Smooth muscle cell (in vitro differentiated cells): ENCODE measurements around the gene PON3. TPM values are rescaled to one million over a fixed set of nuclear protein-coding genes. Genes with fewer than 3 reads are reported as not detected.

Experiments
- DNase-seq: peaks from one replicate; lab custom pipeline; 2025; ENCODE audit not compliant: unreplicated experiment; lab: John Stamatoyannopoulos, UW
- H2AFZ ChIP-seq: fragments of 200-600 bp; sonication (generic); 2 replicates; pipeline ENCODE4 v1.6.0; 2016; ENCODE audit warnings: antibody characterized with exemption, low read depth, mild to moderate bottlenecking
- H3F3A ChIP-seq: fragments of 200-600 bp; sonication (generic); 2 replicates; pipeline ENCODE4 v1.6.0; 2017; ENCODE audit warnings: antibody characterized with exemption, low read depth
- H3K27ac ChIP-seq: fragments of 200-600 bp; sonication (generic); 2 replicates; pipeline ENCODE4 v1.5.1; 2016; ENCODE audit warnings: low read depth, mild to moderate bottlenecking
- H3K27me3 ChIP-seq: fragments of 200-600 bp; sonication (generic); 2 replicates; pipeline ENCODE4 v1.6.1; 2016; ENCODE audit warnings: low read depth, mild to moderate bottlenecking
- H3K36me3 ChIP-seq: fragments of 200-600 bp; sonication (generic); 2 replicates; pipeline ENCODE4 v1.5.1; 2016; ENCODE audit warnings: low read depth
- H3K4me1 ChIP-seq: fragments of 200-600 bp; sonication (generic); 2 replicates; pipeline ENCODE4 v1.5.1; 2016; ENCODE audit warnings: low read depth
- H3K4me2 ChIP-seq: fragments of 200-600 bp; sonication (generic); 2 replicates; pipeline ENCODE4 v1.6.0; 2016; ENCODE audit warnings: mild to moderate bottlenecking
- H3K4me3 ChIP-seq: fragments of 200-600 bp; sonication (generic); 2 replicates; pipeline ENCODE4 v1.5.1; 2016; ENCODE audit warnings: mild to moderate bottlenecking
- H3K79me2 ChIP-seq: fragments of 200-600 bp; sonication (generic); 2 replicates; pipeline ENCODE4 v1.6.0; 2016; ENCODE audit warnings: low read depth, mild to moderate bottlenecking
- H3K9ac ChIP-seq: fragments of 200-600 bp; sonication (generic); 2 replicates; pipeline ENCODE4 v1.6.0; 2016; ENCODE audit warnings: low read depth
- H3K9me3 ChIP-seq: fragments of 200-600 bp; sonication (generic); replicated peaks from 2 replicates; pipeline ENCODE4 v1.5.1; 2016; ENCODE audit warnings: low read depth
- H4K20me1 ChIP-seq: fragments of 200-600 bp; sonication (generic); 2 replicates; pipeline ENCODE4 v1.6.0; 2016; ENCODE audit warnings: low read depth
- WGBS: methylation state at CpG from one replicate; pipeline ENCODE4 v1.1.7; 2016; ENCODE audit warnings: low lambda C conversion rate; 5-methylcytosine and 5-hydroxymethylcytosine counted together
- polyA plus RNA-seq: library from polyadenylated mRNA; unstranded; fragments of >200 nt; fragmentation: Nextera tagmentation; extraction: Ambion mirVana; gene quantifications from 2 replicates; pipeline ENCODE4 v1.2.1, GENCODE V29; 2016
- total RNA-seq: library from RNA; depleted of rRNA; stranded (reverse); fragments of >200 nt; gene quantifications from 2 replicates; pipeline ENCODE4 v1.2.3, GENCODE V29; 2014
- TF ChIP-seq, protein P1 (sequence below): fragments of 200-600 bp; sonication (generic); IDR thresholded peaks from 2 replicates; pipeline ENCODE4 v1.5.1; 2017; ENCODE audit warnings: borderline replicate concordance, mild to moderate bottlenecking, antibody characterized with exemption; ENCODE audit not compliant: insufficient read depth, poor library complexity, severe bottlenecking

The PON3 gene
- total and polyA plus RNA-seq, 2 experiments from 2014 or later = not detected

DNA sequence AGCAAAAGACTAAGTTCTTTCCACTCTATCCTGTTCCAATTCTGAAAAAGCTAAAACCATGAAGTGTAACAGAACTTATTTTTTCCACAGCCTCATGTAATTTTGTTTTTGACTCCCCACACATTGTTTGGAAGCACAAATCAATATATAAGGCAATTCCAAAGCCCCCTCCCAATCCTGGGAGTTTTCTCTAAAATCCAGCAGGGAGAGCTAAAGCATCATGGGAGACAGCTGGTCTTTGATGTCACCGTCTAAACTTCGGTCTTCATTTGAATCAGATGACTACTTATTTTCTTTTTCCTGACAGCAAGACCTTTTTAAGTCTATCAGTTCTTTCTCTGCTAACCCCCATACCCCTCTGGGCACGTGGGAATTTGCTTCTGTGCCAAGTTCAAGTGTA, 38.6 kb downstream of the PON3 start:
- Histone ChIP-seq H3K4me1 (no peaks in the 10 kb centered on the region), H3K79me2 (no peaks in the 10 kb centered on the region), H3F3A (no peaks in the 10 kb centered on the region), H2AFZ (no peak overlapping the region), H3K9me3 (no peaks in the 10 kb centered on the region), H3K36me3 (no peaks in the 10 kb centered on the region), H3K9ac (no peak overlapping the region), H3K27me3 (no peaks in the 10 kb centered on the region), H3K27ac (no peak overlapping the region), H3K4me2 (no peak overlapping the region), H3K4me3 (no peak overlapping the region), H4K20me1 (no peaks in the 10 kb centered on the region)
- DNase-seq = no peak
- TF ChIP-seq, protein P1, sequence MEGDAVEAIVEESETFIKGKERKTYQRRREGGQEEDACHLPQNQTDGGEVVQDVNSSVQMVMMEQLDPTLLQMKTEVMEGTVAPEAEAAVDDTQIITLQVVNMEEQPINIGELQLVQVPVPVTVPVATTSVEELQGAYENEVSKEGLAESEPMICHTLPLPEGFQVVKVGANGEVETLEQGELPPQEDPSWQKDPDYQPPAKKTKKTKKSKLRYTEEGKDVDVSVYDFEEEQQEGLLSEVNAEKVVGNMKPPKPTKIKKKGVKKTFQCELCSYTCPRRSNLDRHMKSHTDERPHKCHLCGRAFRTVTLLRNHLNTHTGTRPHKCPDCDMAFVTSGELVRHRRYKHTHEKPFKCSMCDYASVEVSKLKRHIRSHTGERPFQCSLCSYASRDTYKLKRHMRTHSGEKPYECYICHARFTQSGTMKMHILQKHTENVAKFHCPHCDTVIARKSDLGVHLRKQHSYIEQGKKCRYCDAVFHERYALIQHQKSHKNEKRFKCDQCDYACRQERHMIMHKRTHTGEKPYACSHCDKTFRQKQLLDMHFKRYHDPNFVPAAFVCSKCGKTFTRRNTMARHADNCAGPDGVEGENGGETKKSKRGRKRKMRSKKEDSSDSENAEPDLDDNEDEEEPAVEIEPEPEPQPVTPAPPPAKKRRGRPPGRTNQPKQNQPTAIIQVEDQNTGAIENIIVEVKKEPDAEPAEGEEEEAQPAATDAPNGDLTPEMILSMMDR = no peak
- WGBS = 64% methylated on average over 3 of the region's 3 CpGs

DNA sequence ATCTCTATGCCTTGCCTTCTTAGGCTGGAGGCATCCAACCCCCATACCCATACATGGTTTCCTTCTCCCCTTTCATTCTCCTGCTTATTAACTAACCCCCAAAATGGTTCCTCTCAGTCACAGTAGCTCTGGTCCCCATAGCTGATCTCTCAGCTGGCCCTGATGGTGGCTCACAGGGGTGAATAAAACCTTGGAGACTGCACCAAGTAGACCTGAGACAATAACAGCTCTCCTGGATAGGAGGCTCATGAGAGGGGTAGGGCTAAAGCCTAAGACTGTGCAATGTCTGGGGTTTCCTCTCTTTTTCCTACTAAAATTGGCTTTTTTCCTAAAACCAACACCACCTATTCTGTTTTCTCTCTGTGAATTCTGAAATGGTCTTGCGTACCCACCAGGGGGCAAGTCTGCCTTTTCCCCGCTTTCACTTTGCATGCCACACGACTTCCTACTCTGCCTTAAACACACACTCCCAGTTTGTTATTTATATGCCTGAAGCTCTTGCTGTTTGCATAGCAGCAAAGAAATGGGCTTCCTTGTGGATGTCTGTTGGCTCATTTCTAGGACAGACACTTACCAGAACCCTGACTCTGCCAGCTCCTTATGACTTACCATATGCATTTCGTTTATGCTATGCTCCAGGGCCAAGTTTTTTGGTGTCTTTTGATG, 53.4 kb downstream of the PON3 start:
- DNase-seq = no peak
- no peaks in the 10 kb centered on the region for H3K79me2 ChIP-seq
- no peak overlapping the region for H3K9ac ChIP-seq
- no peaks in the 10 kb centered on the region for H3K4me1 ChIP-seq
- H3F3A ChIP-seq = no peaks in the 10 kb centered on the region
- H2AFZ ChIP-seq = no peak overlapping the region
- H3K4me3 ChIP-seq = no peak overlapping the region
- no peaks in the 10 kb centered on the region for H3K27me3 ChIP-seq
- no peak overlapping the region for H3K27ac ChIP-seq
- H3K36me3 ChIP-seq = no peaks in the 10 kb centered on the region
- no peaks in the 10 kb centered on the region for H3K9me3 ChIP-seq
- H3K4me2 ChIP-seq = no peak overlapping the region
- H4K20me1 ChIP-seq = no peaks in the 10 kb centered on the region
- WGBS = 41% methylated on average over 4 of the region's 4 CpGs
- TF ChIP-seq, protein P1 = no peak

DNA sequence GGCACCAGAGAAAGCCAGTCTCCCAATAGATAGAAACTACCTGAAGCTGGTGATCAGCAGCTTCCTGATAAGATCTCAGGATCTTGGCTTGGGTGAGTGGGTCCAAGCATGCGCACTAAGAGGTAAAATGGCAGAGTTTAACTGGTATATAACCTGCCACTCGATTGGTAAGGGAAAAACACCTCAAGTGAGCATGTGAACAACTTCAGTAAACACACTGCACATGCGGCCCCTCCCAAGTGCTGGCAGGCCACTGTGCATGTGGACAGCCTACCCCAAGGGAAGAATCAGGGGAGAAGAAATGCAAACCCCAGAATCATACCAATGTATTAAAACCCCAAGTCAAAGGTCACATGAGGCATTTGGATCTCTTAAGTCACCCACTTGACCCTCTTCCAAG, 54.1 kb downstream of the PON3 start:
- H3K4me3 ChIP-seq = no peak overlapping the region
- H3K9me3 ChIP-seq = no peaks in the 10 kb centered on the region
- 88% methylated on average over 3 of the region's 3 CpGs for WGBS
- H3K79me2 ChIP-seq = no peaks in the 10 kb centered on the region
- H3K36me3 ChIP-seq = no peaks in the 10 kb centered on the region
- TF ChIP-seq, protein P1 = no peak
- H3F3A ChIP-seq = no peaks in the 10 kb centered on the region
- no peak overlapping the region for H3K27ac ChIP-seq
- no peak for DNase-seq
- H3K4me2 ChIP-seq = no peak overlapping the region
- no peaks in the 10 kb centered on the region for H4K20me1 ChIP-seq
- H3K27me3 ChIP-seq = no peaks in the 10 kb centered on the region
- no peak overlapping the region for H2AFZ ChIP-seq
- H3K4me1 ChIP-seq = no peaks in the 10 kb centered on the region
- no peak overlapping the region for H3K9ac ChIP-seq

DNA sequence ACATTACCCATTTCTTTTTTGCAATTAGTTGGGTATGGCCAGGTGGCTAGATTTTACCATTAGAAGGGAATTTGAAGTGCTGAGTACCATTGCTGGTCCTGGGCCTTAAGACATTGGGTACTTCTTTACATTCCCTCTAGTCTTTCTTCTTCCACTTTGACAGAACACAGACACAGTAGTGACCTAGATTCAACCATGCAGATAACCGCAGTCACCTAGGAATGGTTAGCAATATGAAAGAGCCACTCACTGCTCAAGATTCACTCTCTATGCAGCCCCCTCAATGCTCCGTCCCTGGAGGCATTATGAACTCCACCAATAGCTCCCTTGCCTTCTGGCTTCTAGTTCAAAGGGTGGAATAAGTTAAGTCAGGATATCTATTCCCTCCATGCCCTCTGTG, 55.7 kb downstream of the PON3 start:
- Histone ChIP-seq H3K36me3 (no peaks in the 10 kb centered on the region), H3K27ac (no peak overlapping the region), H3K9ac (no peak overlapping the region), H3F3A (peaks cover 13% of the 10 kb centered on the region), H3K27me3 (no peaks in the 10 kb centered on the region), H2AFZ (no peak overlapping the region), H3K4me1 (no peaks in the 10 kb centered on the region), H3K4me2 (no peak overlapping the region), H3K9me3 (no peaks in the 10 kb centered on the region), H4K20me1 (no peaks in the 10 kb centered on the region), H3K79me2 (no peaks in the 10 kb centered on the region), H3K4me3 (no peak overlapping the region)
- TF ChIP-seq, protein P1 = no peak
- no peak for DNase-seq
- WGBS = 94% methylated on average over 2 of the region's 2 CpGs
